ENCODE data around the gene EHD4. TPM values are rescaled to one million over a fixed set of nuclear protein-coding genes. Genes with fewer than 3 reads are reported as not detected.

The EHD4 gene
- total RNA-seq, 1 donor from 2014 or later, result 23.8 TPM

DNA sequence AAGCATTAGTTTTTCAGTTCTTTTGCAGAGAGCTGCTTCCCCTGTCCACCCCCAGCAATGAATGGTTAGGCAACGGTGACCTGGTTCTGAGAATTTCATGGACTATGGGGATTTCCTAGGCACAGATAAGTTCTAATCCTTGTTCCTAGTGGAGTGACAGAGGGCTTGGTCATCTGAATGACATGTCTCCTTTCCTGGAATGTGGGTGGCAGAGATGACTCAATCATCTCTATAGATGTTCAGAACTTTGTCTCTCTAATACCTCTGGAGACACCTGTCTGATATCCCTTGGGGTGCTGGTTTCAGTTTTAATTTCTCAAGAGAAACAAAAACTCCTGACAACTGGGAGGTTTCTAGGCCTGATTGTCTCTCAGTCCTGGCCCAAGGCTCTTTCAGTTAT is 38.1 kb upstream of the EHD4 start:
- Mint-ChIP-seq H3K4me1 (ENCODE audit: low read depth) (no peaks in the 10 kb centered on the region), H3K27me3 (ENCODE audit: low read depth) (peaks cover 28% of the 10 kb centered on the region), H3K4me3 (ENCODE audit: unreplicated experiment) (no peak overlapping the region), H3K36me3 (ENCODE audit: low read depth) (peaks cover 6% of the 10 kb centered on the region), H3K9me3 (ENCODE audit: low read depth) (peaks cover 6% of the 10 kb centered on the region), H3K27ac (ENCODE audit: unreplicated experiment) (no peak overlapping the region)
- DNase-seq (ENCODE audit: low spot score), result no peak
- TF ChIP-seq, protein P1, sequence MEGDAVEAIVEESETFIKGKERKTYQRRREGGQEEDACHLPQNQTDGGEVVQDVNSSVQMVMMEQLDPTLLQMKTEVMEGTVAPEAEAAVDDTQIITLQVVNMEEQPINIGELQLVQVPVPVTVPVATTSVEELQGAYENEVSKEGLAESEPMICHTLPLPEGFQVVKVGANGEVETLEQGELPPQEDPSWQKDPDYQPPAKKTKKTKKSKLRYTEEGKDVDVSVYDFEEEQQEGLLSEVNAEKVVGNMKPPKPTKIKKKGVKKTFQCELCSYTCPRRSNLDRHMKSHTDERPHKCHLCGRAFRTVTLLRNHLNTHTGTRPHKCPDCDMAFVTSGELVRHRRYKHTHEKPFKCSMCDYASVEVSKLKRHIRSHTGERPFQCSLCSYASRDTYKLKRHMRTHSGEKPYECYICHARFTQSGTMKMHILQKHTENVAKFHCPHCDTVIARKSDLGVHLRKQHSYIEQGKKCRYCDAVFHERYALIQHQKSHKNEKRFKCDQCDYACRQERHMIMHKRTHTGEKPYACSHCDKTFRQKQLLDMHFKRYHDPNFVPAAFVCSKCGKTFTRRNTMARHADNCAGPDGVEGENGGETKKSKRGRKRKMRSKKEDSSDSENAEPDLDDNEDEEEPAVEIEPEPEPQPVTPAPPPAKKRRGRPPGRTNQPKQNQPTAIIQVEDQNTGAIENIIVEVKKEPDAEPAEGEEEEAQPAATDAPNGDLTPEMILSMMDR (IDR thresholded peaks at IDR 0.05), result no peak

DNA sequence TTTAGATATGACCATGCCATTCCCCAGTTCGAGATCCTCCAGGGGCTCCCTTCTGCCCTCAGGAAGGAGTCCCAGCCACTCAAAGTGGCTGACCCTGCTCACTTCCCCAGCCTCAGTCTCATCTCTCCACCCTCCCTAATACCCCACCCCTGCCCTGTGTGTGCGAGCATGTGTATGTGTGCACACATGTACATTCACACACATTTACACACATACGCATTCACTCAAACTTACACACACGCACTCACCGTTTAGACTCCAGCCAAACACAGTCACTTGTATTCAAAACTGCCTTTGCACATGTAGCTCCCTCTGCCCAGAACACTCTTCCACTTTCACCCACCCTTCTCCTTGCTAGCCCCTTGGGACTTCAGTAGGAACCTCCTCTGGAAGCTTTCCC is 37.1 kb upstream of the EHD4 start:
- DNase-seq (ENCODE audit: low spot score), result no peak
- Mint-ChIP-seq H3K36me3 (ENCODE audit: low read depth) (peaks cover 6% of the 10 kb centered on the region), H3K4me1 (ENCODE audit: low read depth) (no peaks in the 10 kb centered on the region), H3K4me3 (ENCODE audit: unreplicated experiment) (no peak overlapping the region), H3K27me3 (ENCODE audit: low read depth) (peaks cover 19% of the 10 kb centered on the region), H3K27ac (ENCODE audit: unreplicated experiment) (no peak overlapping the region), H3K9me3 (ENCODE audit: low read depth) (peaks cover 6% of the 10 kb centered on the region)
- TF ChIP-seq, protein P1 (IDR thresholded peaks at IDR 0.05), result no peak

DNA sequence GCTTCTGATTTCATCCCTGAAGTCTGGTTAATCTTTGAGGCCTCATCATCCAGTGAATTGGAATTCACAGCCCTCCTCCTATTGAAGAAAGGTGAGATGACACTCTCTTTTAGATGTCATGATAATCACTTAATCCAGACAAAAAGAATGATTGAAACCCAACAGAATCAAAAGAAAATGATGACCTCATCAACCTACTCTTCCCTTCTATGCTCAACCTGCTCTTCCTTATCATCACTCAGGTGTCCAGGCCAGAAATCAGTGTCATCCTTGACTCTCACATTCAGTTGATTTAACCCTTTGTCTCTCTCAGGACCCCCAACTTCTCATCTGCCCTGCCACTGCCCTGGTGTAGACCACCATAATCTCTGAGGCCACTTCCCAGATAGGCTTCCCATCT is 36.7 kb upstream of the EHD4 start:
- peaks cover 6% of the 10 kb centered on the region for H3K36me3 Mint-ChIP-seq (ENCODE audit: low read depth)
- H3K4me3 Mint-ChIP-seq (ENCODE audit: unreplicated experiment), result no peak overlapping the region
- no peak overlapping the region for H3K27ac Mint-ChIP-seq (ENCODE audit: unreplicated experiment)
- peaks cover 18% of the 10 kb centered on the region for H3K27me3 Mint-ChIP-seq (ENCODE audit: low read depth)
- DNase-seq (ENCODE audit: low spot score), result no peak
- TF ChIP-seq, protein P1 (IDR thresholded peaks at IDR 0.05), result no peak
- peaks cover 6% of the 10 kb centered on the region for H3K9me3 Mint-ChIP-seq (ENCODE audit: low read depth)
- no peaks in the 10 kb centered on the region for H3K4me1 Mint-ChIP-seq (ENCODE audit: low read depth)

DNA sequence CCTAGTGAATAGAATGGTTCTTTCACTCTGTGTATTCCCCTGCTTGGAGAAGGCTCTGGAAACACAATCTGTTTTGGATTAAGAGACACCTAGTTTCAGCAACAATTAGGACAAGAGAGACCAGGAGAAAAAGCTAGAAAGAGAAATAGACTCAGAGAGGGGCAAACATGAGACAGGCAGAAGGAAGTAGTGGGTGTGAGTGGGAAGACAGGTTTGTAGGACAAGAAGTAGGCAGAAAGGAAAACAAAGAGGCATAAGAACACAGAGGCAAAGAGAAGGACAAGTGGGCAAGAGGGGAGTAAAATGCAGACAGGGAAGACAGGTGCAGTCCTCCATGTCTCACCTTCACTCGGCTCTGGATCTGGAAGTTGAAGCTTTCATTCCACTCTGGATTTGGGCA is 35.0 kb upstream of the EHD4 start:
- Mint-ChIP-seq H3K4me1 (ENCODE audit: low read depth) (no peaks in the 10 kb centered on the region), H3K27ac (ENCODE audit: unreplicated experiment) (no peak overlapping the region), H3K36me3 (ENCODE audit: low read depth) (peaks cover 6% of the 10 kb centered on the region), H3K9me3 (ENCODE audit: low read depth) (peaks cover 6% of the 10 kb centered on the region), H3K4me3 (ENCODE audit: unreplicated experiment) (no peak overlapping the region), H3K27me3 (ENCODE audit: low read depth) (peaks cover 24% of the 10 kb centered on the region)
- TF ChIP-seq, protein P1 (IDR thresholded peaks at IDR 0.05), result no peak
- no peak for DNase-seq (ENCODE audit: low spot score)

DNA sequence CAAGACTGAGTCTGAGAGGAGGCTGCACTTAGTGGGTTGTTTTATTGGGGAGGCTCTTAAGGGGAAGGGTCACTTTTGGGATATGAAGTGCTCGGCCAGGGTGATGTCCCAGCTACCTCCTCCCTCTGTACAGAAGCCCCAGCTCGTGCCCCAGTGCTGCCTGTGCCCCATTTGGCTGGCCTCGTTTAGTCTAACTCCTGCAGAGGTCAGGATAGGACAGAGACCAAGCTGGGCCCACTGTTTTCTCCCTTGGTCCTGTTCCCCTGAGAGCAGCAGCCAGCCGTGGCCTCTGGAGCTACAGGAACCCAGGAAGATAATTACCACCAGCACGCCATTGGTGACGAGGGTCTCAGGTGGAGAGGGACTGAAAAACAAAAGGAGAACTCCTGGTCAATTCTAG is 30.0 kb upstream of the EHD4 start:
- Mint-ChIP-seq H3K27me3 (ENCODE audit: low read depth) (peaks cover 30% of the 10 kb centered on the region), H3K9me3 (ENCODE audit: low read depth) (peaks cover 4% of the 10 kb centered on the region), H3K4me1 (ENCODE audit: low read depth) (no peaks in the 10 kb centered on the region), H3K4me3 (ENCODE audit: unreplicated experiment) (no peak overlapping the region), H3K27ac (ENCODE audit: unreplicated experiment) (no peak overlapping the region), H3K36me3 (ENCODE audit: low read depth) (peaks cover 4% of the 10 kb centered on the region)
- no peak for DNase-seq (ENCODE audit: low spot score)
- TF ChIP-seq, protein P1 (IDR thresholded peaks at IDR 0.05), result no peak
